Measurements from ENCODE around the gene LCE2D.
"Not testable (repeated sequence)": the region's sequence is repeated elsewhere in the genome, so short reads cannot be mapped to it uniquely, and the experiment has no call there.

The LCE2D gene

DNA sequence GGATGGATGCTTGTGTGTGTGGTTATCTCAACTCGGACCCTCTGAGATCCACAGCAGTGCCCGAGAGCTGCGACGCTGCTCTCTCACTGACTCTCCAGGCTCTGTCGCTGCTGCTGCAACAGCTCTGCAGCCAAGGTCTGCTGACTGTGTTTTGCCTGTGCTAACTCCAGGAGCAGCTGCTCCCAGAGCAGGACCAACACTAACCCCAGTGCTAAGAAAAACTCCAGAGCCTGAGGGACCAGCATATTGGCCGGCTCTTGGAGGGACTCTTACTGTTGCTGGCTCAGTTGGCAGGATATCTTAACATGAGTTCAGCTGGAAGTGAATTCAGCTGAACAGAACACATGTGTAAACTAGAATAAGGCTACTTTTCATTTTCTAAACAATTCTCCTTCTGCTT is 16.3 kb downstream of the LCE2D start:
- Histone ChIP-seq H3K4me3 (ENCODE audit: low read depth, low read length) (no peak overlapping the region), H3K36me3 (no peaks in the 10 kb centered on the region), H3K9me3 (no peaks in the 10 kb centered on the region), H3K4me1 (no peaks in the 10 kb centered on the region), H3K27me3 (no peaks in the 10 kb centered on the region)
- DNase-seq, result no peak
- TF ChIP-seq, protein P1, sequence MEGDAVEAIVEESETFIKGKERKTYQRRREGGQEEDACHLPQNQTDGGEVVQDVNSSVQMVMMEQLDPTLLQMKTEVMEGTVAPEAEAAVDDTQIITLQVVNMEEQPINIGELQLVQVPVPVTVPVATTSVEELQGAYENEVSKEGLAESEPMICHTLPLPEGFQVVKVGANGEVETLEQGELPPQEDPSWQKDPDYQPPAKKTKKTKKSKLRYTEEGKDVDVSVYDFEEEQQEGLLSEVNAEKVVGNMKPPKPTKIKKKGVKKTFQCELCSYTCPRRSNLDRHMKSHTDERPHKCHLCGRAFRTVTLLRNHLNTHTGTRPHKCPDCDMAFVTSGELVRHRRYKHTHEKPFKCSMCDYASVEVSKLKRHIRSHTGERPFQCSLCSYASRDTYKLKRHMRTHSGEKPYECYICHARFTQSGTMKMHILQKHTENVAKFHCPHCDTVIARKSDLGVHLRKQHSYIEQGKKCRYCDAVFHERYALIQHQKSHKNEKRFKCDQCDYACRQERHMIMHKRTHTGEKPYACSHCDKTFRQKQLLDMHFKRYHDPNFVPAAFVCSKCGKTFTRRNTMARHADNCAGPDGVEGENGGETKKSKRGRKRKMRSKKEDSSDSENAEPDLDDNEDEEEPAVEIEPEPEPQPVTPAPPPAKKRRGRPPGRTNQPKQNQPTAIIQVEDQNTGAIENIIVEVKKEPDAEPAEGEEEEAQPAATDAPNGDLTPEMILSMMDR (IDR thresholded peaks at IDR 0.05; ENCODE audit: low read depth, low read length), result no peak

GRCh38 chr1:152681616-152682015 is 18.4 kb downstream of the LCE2D start:
- TF ChIP-seq, protein P1 (IDR thresholded peaks at IDR 0.05; ENCODE audit: low read depth, low read length), result no peak
- Histone ChIP-seq H3K4me1 (no peaks in the 10 kb centered on the region), H3K9me3 (no peaks in the 10 kb centered on the region), H3K27me3 (no peaks in the 10 kb centered on the region), H3K36me3 (no peaks in the 10 kb centered on the region), H3K4me3 (ENCODE audit: low read depth, low read length) (no peak overlapping the region)
- no peak for DNase-seq

DNA sequence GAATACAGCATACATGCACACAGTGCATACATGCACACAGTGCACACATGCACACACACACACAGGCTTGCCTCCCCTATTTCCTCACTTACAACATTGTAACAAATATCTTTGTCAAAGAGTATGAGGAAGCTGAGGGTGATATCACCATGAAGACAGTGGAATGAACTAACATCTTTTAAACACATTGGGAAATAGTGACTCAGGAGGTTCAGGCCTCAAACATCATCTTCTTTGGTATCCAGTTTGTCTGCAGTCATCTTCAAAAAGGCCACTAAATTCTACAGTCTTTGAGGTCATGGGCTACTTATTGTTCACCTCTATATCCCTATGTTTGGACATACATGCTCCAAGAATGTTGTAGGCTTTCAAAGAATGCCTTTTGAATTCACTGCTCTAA is 20.7 kb downstream of the LCE2D start:
- Histone ChIP-seq H3K36me3 (no peaks in the 10 kb centered on the region), H3K27me3 (no peaks in the 10 kb centered on the region), H3K4me1 (no peaks in the 10 kb centered on the region), H3K9me3 (no peaks in the 10 kb centered on the region), H3K4me3 (ENCODE audit: low read depth, low read length) (no peak overlapping the region)
- TF ChIP-seq, protein P1 (IDR thresholded peaks at IDR 0.05; ENCODE audit: low read depth, low read length), result no peak
- DNase-seq, result no peak

DNA sequence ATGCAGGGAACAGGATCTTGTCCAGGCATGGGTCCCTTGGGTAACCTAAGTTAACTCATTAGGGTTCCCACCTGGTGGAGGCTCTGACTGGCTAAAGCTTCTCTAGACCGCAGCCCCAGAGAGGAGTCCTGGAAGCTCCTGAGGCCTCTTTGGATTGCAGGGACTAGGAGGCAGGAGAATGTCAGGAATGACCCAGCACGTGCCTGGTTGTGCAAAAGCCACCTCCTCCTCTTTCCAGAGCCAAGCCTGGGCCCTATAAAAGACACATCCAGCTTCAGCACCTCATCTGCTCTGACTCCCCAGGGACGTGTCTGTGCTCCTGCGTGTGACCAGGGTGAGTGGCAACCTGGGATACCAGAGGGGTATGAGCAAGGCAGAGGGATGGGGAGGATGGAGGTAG is 22.6 kb downstream of the LCE2D start, which contains the start of gene LCE2B:
TSS of gene LCE2B (plus strand) at position 301 of the 400 bp plus-strand sequence. CDS start 721 bp downstream, outside the sequence.
- H3K4me1 ChIP-seq; H3K27me3 ChIP-seq; H3K4me3 ChIP-seq (ENCODE audit: low read depth, low read length); H3K36me3 ChIP-seq; H3K9me3 ChIP-seq; DNase-seq: not testable (repeated sequence)

DNA sequence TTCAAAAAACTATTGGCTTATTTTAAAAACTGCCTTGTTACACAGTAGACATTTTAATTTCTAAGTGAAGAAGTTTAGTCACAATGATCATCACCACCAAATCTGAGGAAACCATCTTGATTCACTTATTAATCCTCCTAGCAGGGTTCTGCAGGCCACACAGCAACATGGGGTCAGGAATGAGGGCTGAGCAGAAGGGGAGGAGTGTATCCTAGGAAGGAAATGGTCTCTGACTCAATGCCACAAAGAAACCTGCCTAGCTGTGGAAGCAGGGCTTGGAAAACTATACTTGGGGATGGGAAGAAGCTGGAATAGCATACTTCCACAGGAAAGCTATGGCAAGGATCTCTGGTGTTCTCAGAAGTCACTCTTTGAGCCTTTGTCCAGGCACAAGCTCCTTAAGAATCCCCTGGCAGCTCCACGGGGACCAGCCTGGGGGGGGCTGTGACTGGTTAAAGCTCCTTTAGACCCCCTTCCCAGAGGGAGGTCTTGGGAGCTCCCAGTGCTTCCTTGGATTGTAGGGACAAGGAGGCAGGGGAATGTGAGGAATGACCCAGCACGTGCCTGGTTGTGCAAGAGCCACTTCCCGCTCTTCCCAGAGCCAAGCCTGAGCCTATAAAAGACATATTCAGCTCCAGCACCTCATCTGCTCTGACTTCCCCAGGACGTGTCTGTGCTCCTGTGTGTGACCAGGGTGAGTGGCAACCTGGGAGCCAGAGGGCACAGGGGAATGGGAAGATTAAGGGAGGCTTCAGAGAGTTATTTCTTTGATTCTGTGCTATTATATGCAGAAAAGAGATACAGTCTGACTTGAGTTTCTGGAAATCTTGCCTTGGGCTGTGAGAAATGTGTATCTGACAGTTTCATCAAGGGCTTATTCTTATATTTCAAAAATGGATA is 34.8 kb downstream of the LCE2D start, which contains the start of gene LCE2A:
TSS of gene LCE2A (plus strand) at position 645 of the 900 bp plus-strand sequence. CDS start 557 bp downstream, outside the sequence.
- DNase-seq, result no peak
- H3K4me3 ChIP-seq (ENCODE audit: low read depth, low read length), result no peak within 1 kb of the TSS
- TF ChIP-seq, protein P1 (IDR thresholded peaks at IDR 0.05; ENCODE audit: low read depth, low read length), result no peak
- H3K4me1 ChIP-seq, result no peaks in the 10 kb centered on the region
- H3K27me3 ChIP-seq, result no peaks in the 10 kb centered on the region
- no peaks in the 10 kb centered on the region for H3K9me3 ChIP-seq
- no peaks in the 10 kb centered on the region for H3K36me3 ChIP-seq

DNA sequence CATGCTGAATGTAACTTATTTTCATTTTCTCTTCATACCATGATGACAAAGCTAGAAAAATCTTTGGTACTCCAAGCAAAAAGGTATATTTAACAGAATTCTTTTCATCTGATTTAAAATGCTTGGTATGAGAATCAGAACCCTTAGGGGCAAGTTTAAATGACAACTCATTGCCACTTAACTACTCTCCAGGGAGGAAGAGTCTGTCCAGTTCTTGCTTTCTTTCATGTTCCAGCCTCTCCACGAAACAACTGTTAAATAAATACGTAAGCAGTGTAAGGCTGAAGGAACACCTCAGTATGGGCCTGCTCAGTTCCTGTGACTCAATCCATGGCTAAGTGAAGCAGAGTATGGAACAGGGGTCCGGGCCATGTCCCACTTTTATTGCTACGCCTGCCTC is 36.6 kb downstream of the LCE2D start:
- no peaks in the 10 kb centered on the region for H3K9me3 ChIP-seq
- TF ChIP-seq, protein P1 (IDR thresholded peaks at IDR 0.05; ENCODE audit: low read depth, low read length), result no peak

More for the DNA sequence above, 36.6 kb downstream of the LCE2D start:
- H3K4me3 ChIP-seq (ENCODE audit: low read depth, low read length), result no peak overlapping the region
- no peak for DNase-seq
- no peaks in the 10 kb centered on the region for H3K36me3 ChIP-seq
- no peaks in the 10 kb centered on the region for H3K4me1 ChIP-seq
- H3K27me3 ChIP-seq, result no peaks in the 10 kb centered on the region
